Osteoblast (primary cell): ENCODE data around the gene DIP2C. TPM values are rescaled to one million over a fixed set of nuclear protein-coding genes. Genes with fewer than 3 reads are reported as not detected.

ENCODE experiments used
- DNase-seq: peaks from one replicate; pipeline ENCODE4 v3.0.0; 2011; ENCODE audit warnings: low spot score, mixed read lengths; ENCODE audit not compliant: insufficient read length; ENCODE audit errors: missing footprints
- H2AFZ ChIP-seq: 2 replicates; pipeline ENCODE4 v1.6.0; 2011; ENCODE audit warnings: mild to moderate bottlenecking, low read length
- H3K27ac ChIP-seq: 2 replicates; pipeline ENCODE4 v1.5.1; 2011; ENCODE audit warnings: mild to moderate bottlenecking, low read depth, low read length, moderate library complexity
- H3K27me3 ChIP-seq: 2 replicates; pipeline ENCODE4 v1.6.0; 2012; ENCODE audit warnings: mild to moderate bottlenecking, control low read depth, inconsistent platforms, low read length, moderate library complexity; ENCODE audit not compliant: insufficient read depth
- H3K36me3 ChIP-seq: 2 replicates; pipeline ENCODE4 v1.5.1; 2011; ENCODE audit warnings: mild to moderate bottlenecking, low read length, control low read depth, moderate library complexity; ENCODE audit not compliant: insufficient read depth
- H3K4me1 ChIP-seq: 2 replicates; pipeline ENCODE4 v1.5.1; 2011; ENCODE audit warnings: mild to moderate bottlenecking, low read length, control low read depth, moderate library complexity; ENCODE audit not compliant: insufficient read depth
- H3K4me2 ChIP-seq: 2 replicates; pipeline ENCODE4 v1.6.0; 2011; ENCODE audit warnings: mild to moderate bottlenecking, low read length; ENCODE audit not compliant: insufficient read depth
- H3K4me3 ChIP-seq: fragments of 200-600 bp; sonication (generic); 3 replicates; pipeline ENCODE4 v1.5.1; 2012; ENCODE audit warnings: mild to moderate bottlenecking, low read length, inconsistent platforms; ENCODE audit not compliant: insufficient read depth
- H3K79me2 ChIP-seq: 2 replicates; pipeline ENCODE4 v1.6.0; 2012; ENCODE audit warnings: mild to moderate bottlenecking, low read length, control low read depth, inconsistent platforms; ENCODE audit not compliant: insufficient read depth
- H3K9me3 ChIP-seq: 2 replicates; pipeline ENCODE4 v1.5.1; 2011; ENCODE audit warnings: low read depth, low read length, control low read depth
- H4K20me1 ChIP-seq: 2 replicates; pipeline ENCODE4 v1.6.0; 2012; ENCODE audit warnings: mild to moderate bottlenecking, low read length, control low read depth; ENCODE audit not compliant: insufficient read depth
- total RNA-seq: library from RNA; depleted of rRNA; stranded (reverse); fragments of >200 nt; gene quantifications from 2 replicates; pipeline ENCODE4 v1.2.3, GENCODE V29; 2012
- TF ChIP-seq, protein P1 (sequence below): IDR thresholded peaks from 2 replicates; pipeline ENCODE4 v1.5.1; 2011; ENCODE audit warnings: mild to moderate bottlenecking, low read depth, low read length, moderate library complexity; ENCODE audit errors: extremely low read depth

DIP2C gene
- total RNA-seq, 1 donor: 36.9 TPM

DNA sequence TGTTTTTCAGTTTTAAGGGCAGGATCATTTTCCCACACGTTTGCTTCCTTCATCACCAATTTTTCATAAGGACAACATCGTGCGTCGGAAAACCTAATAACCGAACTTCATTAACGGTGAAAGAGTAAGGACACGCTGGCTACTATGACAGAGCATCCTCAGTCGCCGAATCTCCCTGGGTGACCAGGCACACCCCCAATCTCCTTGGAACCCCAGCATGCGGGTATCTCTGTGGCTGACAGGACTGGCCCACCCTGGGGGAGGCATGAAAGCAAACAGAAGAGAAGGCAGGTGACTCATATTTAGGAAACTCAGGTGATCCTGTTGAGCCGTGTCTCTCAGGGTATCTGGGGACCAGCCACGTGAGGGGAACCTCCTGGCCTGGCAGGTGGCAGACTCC, 134.2 kb downstream of the DIP2C start:
- TF ChIP-seq, protein P1, sequence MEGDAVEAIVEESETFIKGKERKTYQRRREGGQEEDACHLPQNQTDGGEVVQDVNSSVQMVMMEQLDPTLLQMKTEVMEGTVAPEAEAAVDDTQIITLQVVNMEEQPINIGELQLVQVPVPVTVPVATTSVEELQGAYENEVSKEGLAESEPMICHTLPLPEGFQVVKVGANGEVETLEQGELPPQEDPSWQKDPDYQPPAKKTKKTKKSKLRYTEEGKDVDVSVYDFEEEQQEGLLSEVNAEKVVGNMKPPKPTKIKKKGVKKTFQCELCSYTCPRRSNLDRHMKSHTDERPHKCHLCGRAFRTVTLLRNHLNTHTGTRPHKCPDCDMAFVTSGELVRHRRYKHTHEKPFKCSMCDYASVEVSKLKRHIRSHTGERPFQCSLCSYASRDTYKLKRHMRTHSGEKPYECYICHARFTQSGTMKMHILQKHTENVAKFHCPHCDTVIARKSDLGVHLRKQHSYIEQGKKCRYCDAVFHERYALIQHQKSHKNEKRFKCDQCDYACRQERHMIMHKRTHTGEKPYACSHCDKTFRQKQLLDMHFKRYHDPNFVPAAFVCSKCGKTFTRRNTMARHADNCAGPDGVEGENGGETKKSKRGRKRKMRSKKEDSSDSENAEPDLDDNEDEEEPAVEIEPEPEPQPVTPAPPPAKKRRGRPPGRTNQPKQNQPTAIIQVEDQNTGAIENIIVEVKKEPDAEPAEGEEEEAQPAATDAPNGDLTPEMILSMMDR: no peak
- Histone ChIP-seq H2AFZ (no peak overlapping the region), H3K4me3 (no peak overlapping the region), H3K4me2 (no peak overlapping the region), H3K27me3 (no peaks in the 10 kb centered on the region), H3K4me1 (peaks cover 5% of the 10 kb centered on the region), H3K9me3 (no peaks in the 10 kb centered on the region), H3K79me2 (peaks cover 90% of the 10 kb centered on the region), H4K20me1 (peaks cover 84% of the 10 kb centered on the region), H3K27ac (no peak overlapping the region), H3K36me3 (no peaks in the 10 kb centered on the region)
- no peak for DNase-seq

DNA sequence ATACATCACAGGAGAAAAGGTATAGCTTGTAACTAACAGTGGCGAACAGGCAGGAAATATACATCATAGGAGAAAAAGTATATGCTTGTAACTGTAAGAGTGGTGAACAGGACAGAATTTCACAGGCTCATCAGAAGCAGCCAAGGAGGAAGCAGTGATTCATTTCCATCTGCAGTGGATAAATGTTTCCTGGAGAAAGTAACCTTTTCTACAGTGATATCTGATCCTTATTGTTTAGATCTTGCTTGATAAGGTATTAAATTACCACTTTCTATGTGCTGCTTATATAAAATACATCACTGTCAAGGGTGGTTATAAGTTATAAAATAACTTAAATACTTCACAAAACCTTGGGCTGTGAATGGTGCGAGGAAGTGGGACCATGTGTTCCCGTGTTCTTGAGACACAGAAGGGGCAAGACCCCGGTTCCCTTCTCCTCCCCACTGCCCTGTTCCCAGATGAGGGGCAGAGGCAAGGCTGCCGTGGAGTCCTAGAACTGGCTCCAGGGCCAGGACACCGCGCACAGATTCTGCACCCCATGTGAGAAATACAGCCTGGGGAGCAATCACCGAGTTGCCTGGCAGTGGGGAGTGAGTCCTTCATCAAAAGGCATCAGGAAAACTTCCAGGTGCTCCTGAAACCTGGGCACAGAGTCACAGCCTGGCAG, 135.2 kb downstream of the DIP2C start:
- H3K4me2 ChIP-seq: no peak overlapping the region
- no peaks in the 10 kb centered on the region for H3K27me3 ChIP-seq
- H4K20me1 ChIP-seq: peaks cover 84% of the 10 kb centered on the region
- TF ChIP-seq, protein P1: no peak
- DNase-seq: peak; percentile 88
- H3K36me3 ChIP-seq: no peaks in the 10 kb centered on the region
- peaks cover 5% of the 10 kb centered on the region for H3K4me1 ChIP-seq
- no peak overlapping the region for H3K27ac ChIP-seq
- H3K79me2 ChIP-seq: peaks cover 90% of the 10 kb centered on the region
- H2AFZ ChIP-seq: no peak overlapping the region
- H3K4me3 ChIP-seq: no peak overlapping the region
- no peaks in the 10 kb centered on the region for H3K9me3 ChIP-seq

DNA sequence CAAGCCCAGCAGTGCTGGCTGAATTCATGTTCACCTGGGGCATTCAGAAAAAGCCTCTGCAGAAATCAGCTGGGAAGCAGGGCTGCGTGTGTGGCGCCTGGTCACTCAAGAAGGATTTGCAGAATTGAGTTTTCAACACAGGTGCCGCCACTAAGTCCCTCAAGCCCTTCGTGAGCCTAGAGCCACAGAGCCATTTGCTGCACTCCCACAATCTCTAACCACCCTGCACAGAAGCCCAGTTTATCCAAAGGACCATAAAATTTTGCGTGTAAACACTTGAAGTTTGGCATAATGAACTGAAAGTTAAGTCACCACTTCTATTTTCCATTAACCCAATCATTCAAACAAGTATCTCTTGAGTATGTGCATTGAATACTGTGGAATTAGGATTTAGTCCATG, 136.2 kb downstream of the DIP2C start:
- H3K36me3 ChIP-seq: no peaks in the 10 kb centered on the region
- H3K79me2 ChIP-seq: peaks cover 90% of the 10 kb centered on the region
- DNase-seq: no peak
- H3K4me1 ChIP-seq: peaks cover 5% of the 10 kb centered on the region
- no peak overlapping the region for H3K27ac ChIP-seq
- no peaks in the 10 kb centered on the region for H3K9me3 ChIP-seq
- no peak overlapping the region for H3K4me2 ChIP-seq
- no peak overlapping the region for H3K4me3 ChIP-seq
- TF ChIP-seq, protein P1: no peak
- peaks cover 81% of the 10 kb centered on the region for H4K20me1 ChIP-seq
- no peak overlapping the region for H2AFZ ChIP-seq
- H3K27me3 ChIP-seq: no peaks in the 10 kb centered on the region

DNA sequence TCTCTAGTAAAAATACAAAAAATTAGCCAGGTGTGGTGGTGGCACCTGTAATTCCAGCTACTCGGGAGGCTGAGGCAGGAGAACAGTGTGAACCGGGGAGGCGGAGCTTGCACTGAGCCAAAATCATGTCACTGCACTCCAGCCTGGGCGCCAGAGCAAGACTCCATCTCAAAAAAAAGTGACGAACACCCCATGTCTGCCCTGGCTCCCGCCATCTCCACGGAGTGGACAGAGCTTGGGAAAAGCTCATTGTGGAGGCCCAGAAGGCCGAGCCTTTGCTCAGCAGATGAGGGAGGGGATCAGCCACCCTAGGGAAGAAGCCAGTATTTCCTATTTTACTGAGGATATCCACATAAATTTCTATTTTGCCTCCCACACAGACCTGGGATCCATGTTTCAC, 136.8 kb downstream of the DIP2C start:
- H3K36me3 ChIP-seq: no peaks in the 10 kb centered on the region
- no peak overlapping the region for H3K4me2 ChIP-seq
- TF ChIP-seq, protein P1: no peak
- no peak overlapping the region for H2AFZ ChIP-seq
- no peak overlapping the region for H3K27ac ChIP-seq
- peaks cover 80% of the 10 kb centered on the region for H4K20me1 ChIP-seq
- H3K9me3 ChIP-seq: no peaks in the 10 kb centered on the region
- H3K27me3 ChIP-seq: no peaks in the 10 kb centered on the region
- no peak for DNase-seq
- H3K4me3 ChIP-seq: no peak overlapping the region
- H3K4me1 ChIP-seq: peaks cover 5% of the 10 kb centered on the region
- H3K79me2 ChIP-seq: peaks cover 89% of the 10 kb centered on the region
